Measurements from ENCODE around the gene NGF. TPM values are rescaled to one million over a fixed set of nuclear protein-coding genes. Genes with fewer than 3 reads are reported as not detected.

NGF gene
- total and polyA plus RNA-seq, 8 donors, result 0.31 to 3.1 (median 1.8) TPM; not detected in 3

GRCh38 chr1:115322631-115323030 lies 15.4 kb downstream of the NGF start:
- WGBS, 5 donors, result 89 to 92% (median 91%) methylated on average over 3 of the region's 3 CpGs
- DNase-seq, result no peak
- Histone ChIP-seq H3K27ac (no peak overlapping the region), H3K4me1 (peaks cover 0 to under 1% (median 0%) of the 10 kb centered on the region in 4 donors), H3K4me3 (no peak overlapping the region), H3K9me3 (no peaks in the 10 kb centered on the region), H3K36me3 (no peaks in the 10 kb centered on the region), H3K27me3 (no peaks in the 10 kb centered on the region)
- TF ChIP-seq POLR2A (IDR thresholded peaks at IDR 0.05), result no peak
- no peak for TF ChIP-seq CTCF (IDR thresholded peaks at IDR 0.05)
- intact Hi-C loops (cut with DNase I; ENCODE audit: low total_unique reads), result no loop called here

GRCh38 chr1:115320377-115320776 lies 17.7 kb downstream of the NGF start:
- no peaks in the 10 kb centered on the region for H3K9me3 ChIP-seq
- intact Hi-C loops (cut with DNase I; ENCODE audit: low total_unique reads), result no loop called here
- 94 to 98% (median 95%) methylated on average over 6 of the region's 6 CpGs for WGBS, 5 donors
- TF ChIP-seq POLR2AphosphoS5 (IDR thresholded peaks at IDR 0.05) (no peak), CTCF (IDR thresholded peaks at IDR 0.05) (no peak), EP300 (IDR thresholded peaks at IDR 0.05) (no peak), POLR2A (IDR thresholded peaks at IDR 0.05) (no peak)
- no peaks in the 10 kb centered on the region for H3K27me3 ChIP-seq
- H3K36me3 ChIP-seq, result no peaks in the 10 kb centered on the region
- H3K27ac ChIP-seq, result no peak overlapping the region
- no peak for DNase-seq
- no peak overlapping the region for H3K4me3 ChIP-seq
- H3K4me1 ChIP-seq, result peaks cover 0 to 9% (median 6%) of the 10 kb centered on the region in 4 donors

GRCh38 chr1:115319706-115320105 lies 18.3 kb downstream of the NGF start:
- Histone ChIP-seq H3K9me3 (no peaks in the 10 kb centered on the region), H3K27ac (no peak overlapping the region), H3K27me3 (no peaks in the 10 kb centered on the region), H3K4me1 (peaks cover 5 to 15% (median 8%) of the 10 kb centered on the region in 4 donors), H3K36me3 (no peaks in the 10 kb centered on the region), H3K4me3 (no peak overlapping the region)
- TF ChIP-seq POLR2A (IDR thresholded peaks at IDR 0.05) (no peak), EP300 (IDR thresholded peaks at IDR 0.05) (no peak), POLR2AphosphoS5 (IDR thresholded peaks at IDR 0.05) (no peak), CTCF (IDR thresholded peaks at IDR 0.05) (no peak)
- WGBS, 5 donors, result 39 to 57% (median 46%) methylated on average over 5 of the region's 5 CpGs
- intact Hi-C loops (cut with DNase I; ENCODE audit: low total_unique reads), result no loop called here
- DNase-seq, result no peak

- WGBS, 5 donors, result 30 to 50% (median 37%) methylated on average over 11 of the region's 11 CpGs
Measured at GRCh38 chr1:115317101-115318012, 20.7 kb downstream of the NGF start.

GRCh38 chr1:115314765-115315164 lies 23.3 kb downstream of the NGF start:
- no peak for DNase-seq
- Histone ChIP-seq H3K27ac (peak overlapping the region in 1 of 5 donors; percentile 18), H3K4me3 (no peak overlapping the region), H3K36me3 (no peaks in the 10 kb centered on the region), H3K9me3 (no peaks in the 10 kb centered on the region), H3K27me3 (no peaks in the 10 kb centered on the region), H3K4me1 (peaks cover 8 to 23% (median 14%) of the 10 kb centered on the region in 4 donors)
- intact Hi-C loops (cut with DNase I; ENCODE audit: low total_unique reads), result no loop called here
- TF ChIP-seq EP300 (IDR thresholded peaks at IDR 0.05) (no peak), POLR2AphosphoS5 (IDR thresholded peaks at IDR 0.05) (peak in 1 of 3 donors; percentile 9)
- WGBS, 5 donors, result 18 to 38% (median 28%) methylated on average over 3 of the region's 3 CpGs

More at GRCh38 chr1:115317101-115318012, 20.7 kb downstream of the NGF start:
- TF ChIP-seq POLR2AphosphoS5 (IDR thresholded peaks at IDR 0.05) (peak in 2 of 3 donors; percentile 23 to 34), POLR2A (IDR thresholded peaks at IDR 0.05) (no peak)
- no peaks in the 10 kb centered on the region for H3K27me3 ChIP-seq
- H3K9me3 ChIP-seq, result no peaks in the 10 kb centered on the region
- DNase-seq, result peak in 1 of 2 donors; percentile 74
- peaks cover 8 to 23% (median 14%) of the 10 kb centered on the region in 4 donors for H3K4me1 ChIP-seq
- no peaks in the 10 kb centered on the region for H3K36me3 ChIP-seq
- no peak overlapping the region for H3K4me3 ChIP-seq
- H3K27ac ChIP-seq, result peak overlapping the region in 1 of 5 donors; percentile 3
- intact Hi-C loops (cut with DNase I; ENCODE audit: low total_unique reads), result no loop called here

Data from stomach (tissue), 9 donors.